ENCODE data around the gene GALNS.
"Not testable (repeated sequence)": the region's sequence is repeated elsewhere in the genome, so short reads cannot be mapped to it uniquely, and the experiment has no call there.

Gene GALNS

GRCh38 chr16:88834670-88835069, 22.1 kb downstream of the GALNS start:
- no peak for DNase-seq

DNA sequence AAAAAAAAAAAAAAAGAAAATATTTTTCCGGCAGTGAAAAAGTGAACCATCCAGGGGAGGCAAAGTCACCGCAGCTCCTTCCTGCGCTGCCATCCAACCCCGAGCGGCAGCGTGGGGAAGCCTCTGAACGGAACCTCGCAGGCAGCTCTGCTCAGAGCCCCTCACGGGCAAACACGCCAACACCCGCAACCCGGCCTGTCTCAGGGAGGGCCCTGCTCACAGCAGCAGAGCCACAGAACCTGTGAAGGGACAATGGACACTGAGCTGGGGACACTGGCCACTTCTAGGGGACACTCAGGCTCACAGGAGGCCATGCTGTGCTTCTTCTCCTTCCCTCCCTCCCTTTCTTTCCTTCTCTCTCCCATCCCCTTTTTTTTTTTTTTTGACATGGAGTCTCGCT, 23.7 kb downstream of the GALNS start:
- no peak for DNase-seq

DNA sequence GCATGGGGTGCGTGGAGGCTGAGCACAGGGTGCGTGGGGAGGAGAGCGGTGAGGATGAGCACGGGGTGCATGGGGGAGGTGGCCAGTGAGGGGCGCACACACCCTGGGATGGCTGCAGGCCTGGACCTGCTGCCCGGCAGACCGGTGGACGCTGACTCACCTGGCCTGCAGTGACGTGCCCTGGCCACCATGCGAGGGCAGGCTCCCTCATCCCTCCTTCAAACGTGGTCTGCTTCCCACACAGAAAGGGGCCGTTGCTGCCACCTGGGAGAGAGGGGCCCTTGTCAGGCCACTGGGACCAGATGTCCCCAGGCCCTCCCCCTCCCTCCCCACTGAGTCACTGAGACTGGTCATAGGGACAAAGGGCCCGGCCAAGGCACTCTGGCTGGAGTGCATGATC, 24.9 kb downstream of the GALNS start:
- no peak for DNase-seq

- no peak for DNase-seq
Observed at GRCh38 chr16:88830783-88831182, 26.0 kb downstream of the GALNS start.

- DNase-seq, result no peak
Observed at GRCh38 chr16:88830258-88830657, 26.5 kb downstream of the GALNS start.

DNA sequence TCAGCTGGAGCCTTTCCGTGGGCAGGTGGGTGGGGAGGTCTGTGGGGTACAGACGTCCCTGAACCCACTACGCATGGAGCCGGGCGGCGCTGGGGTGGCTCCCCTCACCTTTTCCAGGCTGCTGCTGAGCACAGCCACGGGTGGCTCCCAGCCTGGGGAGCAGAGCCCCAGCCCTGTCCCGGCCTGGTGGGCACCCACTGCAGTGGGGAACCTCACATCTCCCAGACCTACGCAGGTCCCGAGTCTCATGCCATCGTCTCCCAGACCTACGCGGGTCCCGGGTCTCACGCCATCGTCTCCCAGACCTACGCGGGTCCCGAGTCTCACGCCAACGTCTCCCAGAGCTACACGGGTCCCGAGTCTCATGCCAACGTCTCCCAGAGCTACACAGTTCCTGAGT, 28.0 kb downstream of the GALNS start:
- no peak for DNase-seq

DNA sequence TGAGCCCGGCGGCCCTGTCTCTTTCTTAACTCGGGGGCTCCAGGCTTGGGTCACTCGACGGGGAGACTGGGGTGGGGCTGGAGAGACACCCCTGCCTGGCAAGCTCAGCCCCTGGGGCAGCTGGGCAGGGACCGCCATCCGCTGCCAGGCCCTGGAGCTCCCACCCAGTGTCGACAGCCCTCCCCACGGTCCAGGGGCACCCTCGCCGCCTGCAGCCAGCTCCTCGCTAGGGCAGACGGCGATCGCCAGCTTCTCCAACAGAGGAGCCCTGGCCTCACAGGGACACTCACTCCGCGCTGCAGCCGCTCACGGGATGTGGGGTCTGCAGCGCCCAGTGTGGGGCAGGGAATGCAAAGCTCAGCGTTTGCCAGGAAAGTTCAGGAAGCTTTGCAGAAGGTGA, 29.0 kb downstream of the GALNS start:
- no peak for DNase-seq

GRCh38 chr16:88826070-88826840, 30.5 kb downstream of the GALNS start:
- no peak for DNase-seq

- DNase-seq, result no peak
Observed at GRCh38 chr16:88825146-88825545, 31.6 kb downstream of the GALNS start.

- no peak for DNase-seq
Observed at GRCh38 chr16:88824256-88825077, 32.3 kb downstream of the GALNS start.

- not testable (repeated sequence) for DNase-seq
Observed at GRCh38 chr16:88823646-88824045, 33.1 kb downstream of the GALNS start.

GRCh38 chr16:88822281-88823040, 34.3 kb downstream of the GALNS start:
- no peak for DNase-seq

- no peak for DNase-seq
Observed at GRCh38 chr16:88821168-88821850, 35.4 kb downstream of the GALNS start.

DNA sequence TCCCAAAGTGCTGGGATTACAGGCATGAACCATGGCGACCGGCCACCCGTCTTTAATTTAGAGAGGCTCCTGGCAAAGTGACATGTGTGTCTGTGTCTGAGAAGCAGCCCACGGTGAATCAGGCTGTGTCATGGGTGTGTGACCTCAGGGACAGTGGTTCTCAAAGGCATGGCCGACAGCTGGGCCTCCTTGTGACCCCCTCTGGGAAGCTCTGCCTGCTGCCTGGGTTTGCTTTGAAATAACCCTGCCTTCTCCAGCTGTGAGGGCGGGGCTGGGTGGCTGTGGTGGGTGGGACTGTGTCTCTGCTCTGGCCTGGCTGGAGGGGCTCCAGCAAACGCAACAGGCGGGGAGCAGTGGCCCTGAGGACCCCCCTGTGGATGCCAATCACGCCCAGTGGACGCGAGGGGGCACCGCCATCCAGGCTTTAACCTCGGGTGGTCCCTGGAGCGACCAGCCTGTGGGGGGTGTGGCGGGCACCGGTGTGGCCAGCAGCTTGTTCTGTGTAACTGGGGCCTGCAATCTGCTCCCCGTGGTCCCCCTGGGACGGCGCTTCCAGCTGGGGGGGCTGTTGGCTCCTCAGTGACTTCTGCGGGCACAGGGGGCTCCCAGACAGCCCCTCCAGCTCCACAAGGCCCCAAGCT, 36.2 kb downstream of the GALNS start:
- DNase-seq, result no peak

- no peak for DNase-seq
Observed at GRCh38 chr16:88819126-88819525, 37.6 kb downstream of the GALNS start.

GRCh38 chr16:88818575-88818874, 38.2 kb downstream of the GALNS start:
- no peak for DNase-seq

DNA sequence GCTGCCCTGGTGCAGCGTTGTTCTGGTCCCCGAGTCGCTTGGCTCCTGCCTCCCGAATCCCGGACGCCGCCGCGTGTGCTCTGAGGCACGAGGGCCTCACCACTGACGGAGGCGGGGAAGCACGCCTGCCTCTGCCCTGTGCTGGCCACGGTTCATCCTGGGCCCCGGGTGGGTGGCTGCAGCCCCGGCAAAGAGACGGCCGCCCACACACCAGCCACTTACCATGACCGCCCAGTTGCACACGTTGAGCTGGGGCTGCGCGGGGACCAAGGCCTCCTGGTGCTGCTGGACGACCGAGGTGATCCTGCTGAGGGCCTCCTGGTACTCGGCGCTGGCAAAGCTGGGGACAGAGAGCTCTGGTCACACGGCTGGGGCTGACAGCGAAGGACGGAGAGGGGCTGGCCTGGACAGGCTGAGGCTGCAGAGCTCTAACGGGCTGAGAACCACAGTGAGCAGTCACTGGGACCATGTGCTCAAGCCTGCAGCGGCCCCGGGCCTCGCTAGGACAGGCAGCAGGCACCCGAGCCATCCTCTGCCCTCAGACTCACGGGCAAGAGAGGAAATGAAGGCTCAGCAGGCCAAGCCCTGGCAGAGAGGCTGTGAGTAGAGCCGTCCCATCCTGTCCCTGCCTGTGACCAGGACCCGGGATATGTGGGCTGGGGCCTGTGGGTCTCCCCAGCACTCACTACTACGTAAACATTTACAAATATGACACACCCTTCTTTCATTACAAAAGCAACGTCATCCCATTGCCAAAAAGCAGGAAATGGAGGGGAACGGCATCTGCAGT, 38.8 kb downstream of the GALNS start:
- no peak for DNase-seq

- no peak for DNase-seq
Observed at GRCh38 chr16:88816736-88817535, 39.8 kb downstream of the GALNS start.

GRCh38 chr16:88815901-88816589, 40.7 kb downstream of the GALNS start:
- DNase-seq, result peak; percentile 30

DNA sequence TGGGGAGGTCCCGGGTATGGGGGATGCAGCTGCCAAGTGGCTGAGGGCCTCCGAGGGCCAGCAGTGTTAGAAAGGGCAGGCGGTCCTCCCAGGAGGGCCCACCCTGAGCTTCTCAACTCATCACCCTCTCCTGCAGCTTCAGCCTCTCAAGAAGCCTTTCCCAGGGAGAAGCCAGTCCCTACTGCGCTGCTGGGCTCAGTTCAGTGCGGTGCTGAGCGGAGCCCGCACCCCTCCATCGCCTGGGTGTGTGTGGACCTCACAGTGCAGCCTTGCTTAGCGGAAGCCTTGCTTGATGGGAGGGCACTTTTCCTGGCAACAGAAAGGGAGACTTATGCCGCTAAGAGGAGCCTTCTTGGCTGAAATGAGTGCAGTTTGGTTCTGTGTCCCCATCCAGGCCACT, 41.5 kb downstream of the GALNS start:
- DNase-seq, result no peak
